ENCODE data around the gene TBCCD1. TPM values are rescaled to one million over a fixed set of nuclear protein-coding genes. Genes with fewer than 3 reads are reported as not detected.
"Not testable (repeated sequence)": the region's sequence is repeated elsewhere in the genome, so short reads cannot be mapped to it uniquely, and the experiment has no call there.

TBCCD1 gene
- total RNA-seq, 4 donors from 2014 or later = 9.9 to 13.2 (median 11.5) TPM

DNA sequence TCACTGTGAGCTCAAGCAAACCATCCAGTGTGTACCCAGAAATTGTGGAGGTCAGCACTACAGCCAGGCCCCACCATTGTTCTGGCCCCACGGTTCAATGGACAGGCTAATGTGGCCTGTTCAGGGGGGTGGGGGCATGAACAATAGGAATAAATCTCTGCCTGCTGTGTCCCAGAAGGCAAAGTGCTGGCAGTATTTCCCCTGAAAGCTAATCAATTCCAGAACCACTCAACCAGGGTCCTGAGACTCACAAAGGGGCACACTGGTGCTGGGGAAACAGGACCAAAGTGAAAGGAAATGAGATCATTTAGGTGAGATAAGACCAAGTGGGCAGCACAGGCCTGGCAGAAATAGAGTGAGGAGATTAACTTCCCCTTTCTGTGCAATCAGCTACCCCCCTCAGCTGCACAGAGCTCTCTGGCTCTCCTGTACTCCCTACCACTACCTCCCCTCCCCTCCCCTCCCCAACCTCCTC is 34.5 kb downstream of the TBCCD1 start:
- Histone ChIP-seq H3K36me3 (no peaks in the 10 kb centered on the region), H3K9me3 (no peaks in the 10 kb centered on the region), H3K4me1 (peaks cover 8 to 12% (median 9%) of the 10 kb centered on the region in 4 donors), H3K27me3 (no peaks in the 10 kb centered on the region), H3K4me3 (no peak overlapping the region), H3K27ac (replicated peaks in 1 of 4) (no peak overlapping the region)
- intact Hi-C loops (cut with DNase I) = no loop called here
- 55% methylated on average over 1 of the region's 1 CpG for WGBS
- no peak for DNase-seq (ENCODE audit: extremely low spot score)
- TF ChIP-seq CTCF (IDR thresholded peaks at IDR 0.05) = no peak
- no peak for TF ChIP-seq EP300 (IDR thresholded peaks at IDR 0.05)
- no peak for TF ChIP-seq POLR2A (IDR thresholded peaks at IDR 0.05; ENCODE audit: low read depth)
- TF ChIP-seq POLR2AphosphoS5 (IDR thresholded peaks at IDR 0.05) = no peak

DNA sequence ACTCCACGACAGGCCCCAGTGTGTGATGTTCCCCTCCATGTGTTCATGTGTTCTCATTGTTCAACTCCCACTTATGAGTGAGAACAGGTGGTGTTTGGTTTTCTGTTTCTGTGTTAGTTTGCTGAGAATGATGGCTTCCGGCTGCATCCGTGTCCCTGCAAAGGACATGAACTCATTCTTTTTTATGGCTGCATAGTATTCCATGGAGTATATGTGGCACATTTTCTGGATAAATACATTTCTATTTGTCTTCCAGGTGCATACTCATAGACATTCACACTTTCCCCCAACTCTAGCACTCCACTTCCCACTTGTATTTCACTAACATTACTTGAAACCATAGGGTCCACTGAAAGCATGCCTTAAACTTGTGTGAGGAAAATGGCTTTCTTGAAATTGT is 35.4 kb downstream of the TBCCD1 start:
- H3K4me3 ChIP-seq; intact Hi-C loops (cut with DNase I); H3K27me3 ChIP-seq; H3K27ac ChIP-seq (replicated peaks in 1 of 4); H3K4me1 ChIP-seq; H3K9me3 ChIP-seq; H3K36me3 ChIP-seq; DNase-seq (ENCODE audit: extremely low spot score): not testable (repeated sequence)
- 93% methylated on average over 3 of the region's 3 CpGs for WGBS

- H3K9me3 ChIP-seq = no peaks in the 10 kb centered on the region
- no peak for DNase-seq (ENCODE audit: extremely low spot score)
- no peaks in the 10 kb centered on the region for H3K36me3 ChIP-seq
- no peaks in the 10 kb centered on the region for H3K27me3 ChIP-seq
- H3K4me3 ChIP-seq = no peak overlapping the region
- TF ChIP-seq POLR2A (IDR thresholded peaks at IDR 0.05; ENCODE audit: low read depth) (no peak), CTCF (IDR thresholded peaks at IDR 0.05) (no peak), EP300 (IDR thresholded peaks at IDR 0.05) (no peak), POLR2AphosphoS5 (IDR thresholded peaks at IDR 0.05) (no peak)
- intact Hi-C loops (cut with DNase I) = no loop called here
- no peaks in the 10 kb centered on the region for H3K4me1 ChIP-seq
- H3K27ac ChIP-seq (replicated peaks in 1 of 4) = no peak overlapping the region
Observed at GRCh38 chr3:186530415-186530814, 36.7 kb downstream of the TBCCD1 start.

DNA sequence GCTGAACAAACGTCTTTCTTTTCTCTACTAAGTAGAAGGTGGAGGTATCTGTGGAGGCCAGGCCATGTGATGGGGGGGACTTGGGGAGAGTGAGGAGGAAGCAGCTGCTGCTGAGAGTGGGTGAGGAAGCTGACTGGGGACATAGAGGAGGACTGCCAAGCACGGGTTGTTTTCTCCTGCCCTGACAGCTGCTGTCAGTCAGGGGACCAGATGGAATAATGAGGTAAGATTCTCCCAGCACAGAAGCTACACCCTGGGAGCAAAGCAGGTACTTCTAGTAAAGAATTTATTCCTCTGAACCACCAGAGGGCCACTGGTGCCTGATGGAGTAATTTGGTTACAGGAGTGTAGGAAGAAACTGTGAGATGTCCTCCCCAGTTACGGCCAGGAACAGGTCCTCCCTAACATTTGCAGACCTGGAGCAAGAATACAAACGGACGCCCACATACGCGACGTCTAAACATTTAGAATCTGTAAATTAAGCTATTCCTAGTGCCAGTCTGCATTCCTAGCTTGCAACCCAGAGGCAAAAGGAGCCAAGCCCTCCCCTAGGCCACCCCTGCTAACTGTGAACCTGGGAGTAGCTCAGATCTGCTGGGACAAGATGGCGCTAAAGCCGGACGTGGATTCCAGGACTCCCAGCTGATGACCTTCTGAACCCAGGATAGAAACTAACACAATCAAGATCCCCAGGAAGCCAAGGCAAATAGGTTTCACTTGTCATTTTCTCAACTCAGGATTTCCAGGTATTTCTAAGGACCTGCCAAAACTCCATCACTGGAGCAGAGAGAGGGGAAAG is 37.7 kb downstream of the TBCCD1 start:
- Histone ChIP-seq H3K4me3 (no peak overlapping the region), H3K9me3 (no peaks in the 10 kb centered on the region)
- DNase-seq (ENCODE audit: extremely low spot score) = no peak

DNA sequence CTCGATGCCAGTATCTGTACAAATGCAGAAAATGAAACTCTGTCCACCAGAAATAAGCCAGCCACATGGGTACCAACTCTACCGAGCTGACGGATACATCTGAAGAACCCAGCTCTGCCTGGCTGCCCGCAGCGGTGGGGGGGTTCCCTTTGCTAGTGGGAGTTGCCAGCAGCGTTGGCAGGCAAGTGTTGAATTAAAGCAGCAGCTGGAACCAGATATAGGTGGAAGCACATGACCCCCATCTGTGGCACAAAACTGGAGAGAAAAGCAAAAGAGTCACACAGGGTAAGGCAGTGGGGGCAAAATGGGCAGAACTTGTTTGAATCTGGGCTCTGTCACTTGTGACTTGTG is 40.9 kb downstream of the TBCCD1 start:
- WGBS = 80% methylated on average over 6 of the region's 6 CpGs
- Histone ChIP-seq H3K4me3 (no peak overlapping the region), H3K27ac (replicated peaks in 1 of 4) (no peak overlapping the region), H3K4me1 (no peaks in the 10 kb centered on the region), H3K9me3 (no peaks in the 10 kb centered on the region), H3K36me3 (no peaks in the 10 kb centered on the region), H3K27me3 (no peaks in the 10 kb centered on the region)
- no peak for DNase-seq (ENCODE audit: extremely low spot score)
- intact Hi-C loops (cut with DNase I) = no loop called here
- no peak for TF ChIP-seq POLR2A (IDR thresholded peaks at IDR 0.05; ENCODE audit: low read depth)
- TF ChIP-seq CTCF (IDR thresholded peaks at IDR 0.05) = no peak
- TF ChIP-seq POLR2AphosphoS5 (IDR thresholded peaks at IDR 0.05) = no peak
- no peak for TF ChIP-seq EP300 (IDR thresholded peaks at IDR 0.05)

More for the DNA sequence above, 37.7 kb downstream of the TBCCD1 start:
- Histone ChIP-seq H3K36me3 (no peaks in the 10 kb centered on the region), H3K27ac (replicated peaks in 1 of 4) (no peak overlapping the region), H3K27me3 (no peaks in the 10 kb centered on the region), H3K4me1 (no peaks in the 10 kb centered on the region)
- no peak for TF ChIP-seq EP300 (IDR thresholded peaks at IDR 0.05)
- no peak for TF ChIP-seq CTCF (IDR thresholded peaks at IDR 0.05)
- no peak for TF ChIP-seq POLR2AphosphoS5 (IDR thresholded peaks at IDR 0.05)
- no peak for TF ChIP-seq POLR2A (IDR thresholded peaks at IDR 0.05; ENCODE audit: low read depth)
- 83% methylated on average over 11 of the region's 11 CpGs for WGBS
- intact Hi-C loops (cut with DNase I) = no loop called here

Data from esophagus muscularis mucosa (tissue), 4 donors.